ENCODE data around the gene TUBGCP6.
"Not testable (repeated sequence)": the region's sequence is repeated elsewhere in the genome, so short reads cannot be mapped to it uniquely, and the experiment has no call there.

Gene TUBGCP6

DNA sequence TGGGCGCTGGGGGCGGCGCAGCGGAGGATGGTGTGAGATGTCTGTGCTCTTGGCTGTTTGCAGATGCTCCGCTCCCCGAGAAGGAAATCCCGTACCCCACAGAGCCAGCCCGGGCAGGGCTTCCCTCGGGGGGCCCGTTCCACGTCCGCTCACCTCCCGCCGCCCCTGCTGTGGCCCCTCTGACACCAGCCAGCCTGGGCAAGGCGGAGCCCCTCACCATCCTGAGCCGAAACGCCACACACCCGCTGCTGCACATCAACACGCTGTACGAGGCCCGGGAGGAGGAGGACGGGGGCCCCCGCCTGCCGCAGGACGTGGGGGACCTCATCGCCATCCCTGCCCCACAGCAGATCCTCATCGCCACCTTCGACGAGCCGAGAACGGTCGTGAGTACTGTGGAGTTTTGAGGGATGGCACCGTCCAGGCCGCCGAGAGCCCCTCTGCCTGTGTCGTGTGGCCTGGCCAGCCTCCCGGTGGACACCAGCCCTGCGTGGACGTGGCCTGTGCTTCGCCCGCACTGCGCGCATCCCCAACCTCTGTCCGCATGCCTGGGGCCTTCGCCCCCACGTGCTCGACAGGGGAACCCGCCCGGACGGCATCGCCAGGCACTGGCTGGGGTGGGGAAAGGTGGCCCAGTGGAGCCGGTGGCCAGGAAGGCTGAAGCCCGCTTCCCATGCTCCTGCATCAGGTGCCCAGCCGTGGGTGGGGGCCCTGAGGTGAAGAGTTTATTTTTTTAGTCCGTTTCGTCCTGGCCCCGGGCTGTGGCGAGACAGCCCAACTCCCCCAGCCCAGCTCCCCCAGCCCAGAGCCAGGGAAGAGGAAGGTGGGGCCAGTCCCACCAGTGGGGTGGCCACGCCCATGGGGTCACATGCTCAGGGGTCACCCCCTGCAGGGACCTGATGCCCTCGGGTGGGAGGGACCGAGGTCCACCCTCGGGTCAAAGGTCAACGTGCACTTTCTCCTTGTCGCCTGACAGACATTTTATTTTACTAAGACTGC, 65.7 kb downstream of the TUBGCP6 start:
- Histone ChIP-seq H3K27ac (no peak overlapping the region), H3K4me3 (no peak overlapping the region)

DNA sequence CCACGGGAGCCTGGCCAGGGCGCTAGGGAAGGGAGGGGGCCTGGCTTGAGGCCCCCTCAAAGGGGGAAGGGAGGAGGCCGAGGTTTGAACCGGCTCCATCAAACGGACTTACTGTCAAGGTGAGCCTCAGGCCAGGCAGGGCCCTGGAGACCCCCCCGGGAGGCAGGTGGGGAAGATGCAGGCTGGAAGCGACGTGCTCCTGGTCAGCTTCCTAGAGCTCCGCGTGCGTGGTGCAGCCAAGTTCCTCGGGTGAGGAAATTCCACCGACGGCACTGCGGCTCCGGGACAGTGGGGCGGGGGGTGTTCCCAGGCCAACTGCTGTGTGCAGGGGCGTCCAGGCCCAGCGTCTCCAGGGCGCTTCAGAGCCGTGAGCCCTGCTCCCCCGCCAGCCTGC, 66.4 kb downstream of the TUBGCP6 start:
- Histone ChIP-seq H3K27ac (no peak overlapping the region), H3K4me3 (no peak overlapping the region)

DNA sequence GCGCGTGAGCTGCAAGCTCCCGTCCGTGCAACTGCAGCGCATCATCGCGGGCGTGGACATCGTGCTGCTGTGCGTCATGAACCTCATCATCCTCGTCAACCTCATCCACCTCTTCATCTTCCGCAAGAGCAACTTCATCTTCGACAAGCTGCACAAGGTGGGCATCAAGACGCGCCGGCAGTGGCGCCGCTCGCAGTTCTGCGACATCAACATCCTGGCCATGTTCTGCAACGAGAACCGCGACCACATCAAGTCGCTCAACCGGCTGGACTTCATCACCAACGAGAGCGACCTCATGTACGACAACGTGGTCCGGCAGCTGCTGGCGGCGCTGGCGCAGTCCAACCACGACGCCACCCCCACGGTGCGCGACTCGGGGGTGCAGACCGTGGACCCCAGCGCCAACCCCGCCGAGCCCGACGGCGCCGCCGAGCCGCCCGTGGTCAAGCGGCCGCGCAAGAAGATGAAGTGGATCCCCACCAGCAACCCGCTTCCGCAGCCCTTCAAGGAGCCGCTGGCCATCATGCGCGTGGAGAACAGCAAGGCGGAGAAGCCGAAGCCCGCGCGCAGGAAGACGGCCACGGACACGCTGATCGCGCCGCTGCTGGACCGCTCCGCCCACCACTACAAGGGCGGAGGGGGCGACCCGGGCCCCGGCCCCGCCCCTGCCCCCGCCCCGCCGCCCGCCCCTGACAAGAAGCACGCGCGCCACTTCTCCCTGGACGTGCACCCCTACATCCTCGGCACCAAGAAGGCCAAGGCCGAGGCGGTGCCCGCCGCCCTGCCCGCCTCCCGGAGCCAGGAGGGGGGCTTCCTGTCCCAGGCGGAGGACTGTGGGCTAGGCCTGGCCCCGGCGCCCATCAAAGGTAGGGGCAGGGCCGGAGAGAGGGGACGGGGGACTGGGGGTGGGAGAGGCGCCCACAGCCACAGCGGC, 67.0 kb downstream of the TUBGCP6 start:
- H3K4me3 ChIP-seq, result no peak overlapping the region
- no peak overlapping the region for H3K27ac ChIP-seq

DNA sequence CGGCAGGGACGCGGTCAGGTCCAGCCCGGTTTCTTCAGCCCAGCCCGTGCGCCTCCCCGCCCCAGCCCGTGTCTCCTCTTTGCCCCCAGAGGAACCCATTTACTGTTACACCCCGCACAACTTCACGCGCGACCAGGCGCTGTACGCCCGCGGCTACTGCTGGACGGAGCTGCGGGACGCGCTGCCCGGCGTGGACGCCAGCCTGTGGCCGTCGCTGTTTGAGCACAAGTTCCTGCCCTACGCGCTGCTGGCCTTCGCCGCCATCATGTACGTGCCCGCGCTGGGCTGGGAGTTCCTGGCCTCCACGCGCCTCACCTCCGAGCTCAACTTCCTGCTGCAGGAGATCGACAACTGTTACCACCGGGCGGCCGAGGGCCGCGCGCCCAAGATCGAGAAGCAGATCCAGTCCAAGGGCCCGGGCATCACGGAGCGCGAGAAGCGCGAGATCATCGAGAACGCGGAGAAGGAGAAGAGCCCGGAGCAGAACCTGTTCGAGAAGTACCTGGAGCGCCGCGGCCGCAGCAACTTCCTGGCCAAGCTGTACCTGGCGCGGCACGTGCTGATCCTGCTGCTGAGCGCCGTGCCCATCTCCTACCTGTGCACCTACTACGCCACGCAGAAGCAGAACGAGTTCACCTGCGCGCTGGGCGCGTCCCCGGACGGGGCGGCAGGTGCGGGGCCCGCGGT, 67.8 kb downstream of the TUBGCP6 start:
- Histone ChIP-seq H3K4me3 (no peak overlapping the region), H3K27ac (no peak overlapping the region)

DNA sequence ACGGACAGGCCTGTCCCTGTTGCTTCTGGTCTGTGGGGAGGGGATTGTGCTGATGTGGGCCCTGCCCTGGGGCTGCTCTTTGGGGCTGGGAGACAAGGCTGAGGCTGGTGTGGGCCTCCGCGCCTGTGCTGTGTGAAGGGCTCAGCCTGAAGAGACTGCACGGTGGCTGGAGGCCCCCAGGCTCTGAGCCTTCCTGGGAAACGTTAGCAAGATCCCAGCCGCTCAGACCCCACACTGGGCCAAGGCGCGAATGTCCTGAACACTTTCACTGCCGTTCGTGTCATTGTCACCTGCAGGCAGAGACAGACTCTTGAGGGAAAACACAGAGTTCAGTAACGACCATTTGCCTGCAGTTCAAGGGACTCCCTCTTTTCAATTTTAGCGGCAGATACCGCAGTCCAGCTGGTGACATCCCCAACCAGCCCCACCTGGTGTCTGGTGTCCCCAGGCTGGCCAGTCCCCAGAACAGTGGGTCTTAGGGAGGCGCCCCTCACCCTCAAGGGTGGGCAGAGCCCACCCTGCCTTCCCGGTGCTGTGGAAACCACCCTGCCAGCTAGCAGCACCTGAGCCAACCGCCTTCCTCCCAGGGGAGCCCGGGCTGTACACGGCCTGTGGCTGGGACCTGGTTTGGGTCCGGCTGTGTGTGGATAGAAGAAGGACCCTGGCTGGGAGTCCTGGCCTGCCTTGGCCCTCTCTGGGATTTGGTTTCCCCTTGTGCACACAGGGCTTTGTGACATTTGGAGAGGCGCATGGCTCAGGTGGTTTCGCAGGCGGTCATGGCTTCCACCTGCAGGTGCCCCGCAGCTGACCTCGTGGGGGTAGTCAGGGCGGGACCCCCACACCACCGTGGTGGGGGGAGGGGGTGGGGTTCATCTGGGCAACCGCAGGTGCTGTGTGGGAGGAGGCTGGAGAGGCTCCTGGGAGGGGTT, 68.6 kb downstream of the TUBGCP6 start:
- H3K4me3 ChIP-seq, result no peak overlapping the region
- no peak overlapping the region for H3K27ac ChIP-seq

DNA sequence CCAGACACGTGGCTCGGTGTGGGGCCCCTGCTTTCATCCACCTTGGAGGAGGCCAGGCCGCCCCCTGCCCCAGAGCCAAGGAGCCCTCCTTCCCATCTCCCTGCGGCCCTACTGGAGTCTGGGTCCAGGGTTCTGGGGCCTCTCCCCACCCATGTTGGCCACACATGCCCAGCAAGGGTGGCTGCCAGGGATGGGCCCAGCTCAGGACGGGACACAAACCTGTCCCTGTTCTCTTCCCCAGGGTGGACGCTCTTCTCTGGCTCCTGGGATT, 69.7 kb downstream of the TUBGCP6 start:
- no peak overlapping the region for H3K27ac ChIP-seq
- no peak overlapping the region for H3K4me3 ChIP-seq

DNA sequence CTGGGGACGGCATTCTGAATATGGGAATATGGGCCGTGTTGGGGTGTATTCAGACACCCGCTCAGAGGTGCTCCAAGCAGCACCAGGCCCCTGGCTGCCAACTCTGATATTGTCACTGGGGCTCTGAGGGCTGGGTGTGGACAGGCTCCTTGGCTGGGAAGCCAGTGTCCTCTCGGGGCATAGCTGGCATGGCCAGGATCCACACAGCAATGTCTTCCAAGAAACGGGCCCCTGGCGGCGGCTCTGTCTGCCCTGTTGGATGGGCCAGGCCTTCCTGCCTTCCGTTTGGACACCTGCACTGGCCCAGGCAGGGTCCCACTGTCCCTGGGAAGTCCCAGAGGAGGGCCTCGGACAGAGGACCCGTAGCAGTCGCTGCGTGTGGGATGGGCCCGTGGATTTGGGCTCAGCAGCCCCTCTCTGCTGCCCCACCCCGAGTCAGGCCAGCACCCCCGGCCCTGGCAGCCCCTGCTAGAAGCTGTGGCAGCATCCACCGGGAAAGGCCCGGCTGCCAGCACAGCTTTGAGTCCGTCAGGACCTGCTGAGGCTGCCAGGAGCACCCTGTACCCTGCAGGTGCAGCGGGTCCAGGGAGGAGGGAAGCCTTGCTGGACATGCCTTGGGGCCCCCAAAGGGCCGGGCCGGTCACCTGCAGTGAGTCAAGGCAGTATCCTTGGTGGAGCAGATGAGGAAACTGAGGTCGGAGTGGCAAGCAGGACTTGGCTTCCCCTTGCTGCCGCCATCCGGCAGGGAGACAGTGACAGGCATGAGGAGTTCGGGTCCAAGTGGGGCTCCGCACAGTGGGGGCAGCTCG, 70.2 kb downstream of the TUBGCP6 start:
- H3K27ac ChIP-seq, result no peak overlapping the region
- H3K4me3 ChIP-seq, result no peak overlapping the region

GRCh38 chr22:50173983-50174355, 70.9 kb downstream of the TUBGCP6 start:
- no peak overlapping the region for H3K4me3 ChIP-seq

DNA sequence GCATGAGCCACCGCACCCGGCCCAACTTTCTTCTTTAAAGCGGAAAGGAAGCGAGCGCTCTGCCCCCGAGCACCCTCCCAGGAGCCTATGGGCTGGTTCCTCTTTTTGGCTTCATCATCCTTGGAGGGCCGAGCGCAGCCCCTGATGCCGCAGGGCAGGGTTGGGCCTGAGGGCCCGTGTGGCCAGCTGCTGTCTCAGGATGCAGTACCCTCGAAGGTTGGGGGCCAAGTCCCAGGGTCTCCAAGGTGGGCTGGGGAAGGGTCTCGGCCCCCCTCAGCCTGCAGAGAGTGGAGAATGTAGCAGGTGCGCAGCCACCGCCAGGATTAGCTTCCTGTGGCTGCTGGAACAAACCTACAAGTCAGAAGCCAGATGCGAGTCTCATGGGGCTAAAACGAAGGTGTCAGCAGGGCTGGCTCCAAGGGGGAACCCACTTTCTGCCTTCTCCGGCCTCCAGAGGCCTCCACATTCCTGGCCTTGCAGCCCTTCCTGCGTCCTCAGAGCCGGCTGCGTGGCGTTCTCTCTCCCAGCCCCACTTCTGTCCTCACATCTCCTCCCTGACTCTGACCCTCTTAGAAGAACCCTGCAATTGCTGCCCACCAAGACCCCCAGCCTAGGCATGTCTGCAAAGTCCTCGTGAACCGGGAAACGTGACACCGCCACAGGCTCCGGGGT, 71.4 kb downstream of the TUBGCP6 start:
- Histone ChIP-seq H3K27ac (no peak overlapping the region), H3K4me3 (no peak overlapping the region)

More at GRCh38 chr22:50173983-50174355, 70.9 kb downstream of the TUBGCP6 start:
- no peak overlapping the region for H3K27ac ChIP-seq

DNA sequence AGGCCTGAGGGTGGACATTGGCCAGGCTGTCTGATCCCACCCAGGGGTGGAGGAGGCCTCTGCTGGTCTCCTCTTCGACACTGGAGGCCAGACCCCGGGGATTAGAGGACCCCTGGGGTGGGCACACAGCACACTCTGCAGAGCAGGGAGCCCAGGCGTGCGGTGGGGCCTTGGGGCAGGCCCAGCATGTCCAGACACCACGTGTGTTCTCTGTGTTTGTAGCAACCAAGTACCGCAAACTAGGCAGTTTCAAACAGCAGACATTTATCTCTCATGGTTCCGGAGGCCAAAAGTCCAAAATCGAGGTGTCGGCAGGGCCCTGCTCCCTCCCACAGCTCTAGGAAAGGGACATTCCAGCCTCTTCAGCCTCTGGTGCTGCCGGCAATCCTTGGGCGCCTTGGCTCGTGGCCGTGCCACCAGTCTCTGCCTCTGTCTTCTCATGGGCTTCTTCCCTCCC, 72.8 kb downstream of the TUBGCP6 start:
- H3K4me3 ChIP-seq, result no peak overlapping the region
- H3K27ac ChIP-seq, result no peak overlapping the region

GRCh38 chr22:50171319-50171964, 73.4 kb downstream of the TUBGCP6 start:
- Histone ChIP-seq H3K4me3 (no peak overlapping the region), H3K27ac (no peak overlapping the region)

GRCh38 chr22:50170453-50171318, 74.1 kb downstream of the TUBGCP6 start, which contains the start of gene PANX2:
Gene PANX2, plus strand, starts transcription at chr22:50170731. Its CDS starts 0 bp downstream, at chr22:50170731.
- Histone ChIP-seq H3K27ac (peak within 1 kb of the TSS in 1 of 21 experiments; percentile 6), H3K4me3 (peak within 1 kb of the TSS; percentile 13 to 52 (median 39))

GRCh38 chr22:50169774-50170341, 75.0 kb downstream of the TUBGCP6 start:
- peak overlapping the region; percentile 13 to 52 (median 39) for H3K4me3 ChIP-seq
- peak overlapping the region in 1 of 21 experiments; percentile 6 for H3K27ac ChIP-seq

GRCh38 chr22:50169181-50169759, 75.6 kb downstream of the TUBGCP6 start:
- H3K4me3 ChIP-seq, result peak overlapping the region; percentile 13 to 52 (median 39)
- no peak overlapping the region for H3K27ac ChIP-seq

- not testable (repeated sequence) for H3K27ac ChIP-seq, H3K4me3 ChIP-seq
Measured at GRCh38 chr22:50168490-50169180, 76.2 kb downstream of the TUBGCP6 start.

All from skin epidermis (tissue), 12 donors.